Measurements from ENCODE around the gene NAB2.

The NAB2 gene

GRCh38 chr12:57094208-57095160, 5.6 kb downstream of the NAB2 start:
- no peak for DNase-seq (ENCODE audit: low read depth)

DNA sequence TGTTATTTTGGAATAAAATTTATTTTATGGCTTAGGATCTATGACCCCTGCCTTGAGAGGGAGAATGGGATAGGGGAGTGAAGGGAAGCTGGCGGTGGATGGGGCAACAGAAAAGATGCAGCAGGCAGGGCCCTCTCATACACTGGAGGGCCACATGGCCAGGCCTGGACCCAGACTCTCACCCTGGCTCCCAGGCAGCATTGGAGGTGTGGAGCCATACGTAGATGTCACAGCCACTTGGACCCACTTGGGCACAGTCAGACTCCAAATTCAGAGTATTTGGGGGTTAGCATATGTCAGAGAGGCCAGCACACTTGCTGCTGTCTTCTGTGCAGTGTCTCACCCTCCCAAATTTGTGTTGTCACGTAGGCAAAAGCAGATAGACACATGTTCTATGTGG, 6.5 kb downstream of the NAB2 start:
- no peak for DNase-seq (ENCODE audit: low read depth)

DNA sequence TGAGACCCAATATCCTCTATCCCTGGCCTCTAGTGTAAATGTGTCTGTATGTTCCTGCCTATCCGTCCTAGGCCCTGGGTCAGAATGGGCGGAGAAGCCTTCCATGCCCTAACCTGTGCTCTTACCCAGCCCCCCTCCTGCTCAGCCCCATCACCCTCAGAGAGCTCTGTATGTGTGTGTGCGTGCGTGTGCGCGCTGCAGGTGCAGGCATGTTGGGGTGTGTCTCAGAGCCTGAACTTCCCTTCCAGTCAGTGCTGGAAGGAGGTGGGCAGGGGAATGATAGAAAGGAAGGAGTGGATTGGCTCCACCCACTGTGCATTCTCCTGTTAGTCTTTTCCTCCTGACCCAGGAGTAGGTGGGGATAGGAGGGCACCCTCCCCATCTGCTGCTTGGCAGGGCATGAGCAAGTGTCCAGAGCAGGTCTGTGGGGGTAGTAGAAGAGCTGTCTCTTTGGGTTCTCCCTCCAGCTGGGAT, 7.2 kb downstream of the NAB2 start:
- no peak for DNase-seq (ENCODE audit: low read depth)

DNA sequence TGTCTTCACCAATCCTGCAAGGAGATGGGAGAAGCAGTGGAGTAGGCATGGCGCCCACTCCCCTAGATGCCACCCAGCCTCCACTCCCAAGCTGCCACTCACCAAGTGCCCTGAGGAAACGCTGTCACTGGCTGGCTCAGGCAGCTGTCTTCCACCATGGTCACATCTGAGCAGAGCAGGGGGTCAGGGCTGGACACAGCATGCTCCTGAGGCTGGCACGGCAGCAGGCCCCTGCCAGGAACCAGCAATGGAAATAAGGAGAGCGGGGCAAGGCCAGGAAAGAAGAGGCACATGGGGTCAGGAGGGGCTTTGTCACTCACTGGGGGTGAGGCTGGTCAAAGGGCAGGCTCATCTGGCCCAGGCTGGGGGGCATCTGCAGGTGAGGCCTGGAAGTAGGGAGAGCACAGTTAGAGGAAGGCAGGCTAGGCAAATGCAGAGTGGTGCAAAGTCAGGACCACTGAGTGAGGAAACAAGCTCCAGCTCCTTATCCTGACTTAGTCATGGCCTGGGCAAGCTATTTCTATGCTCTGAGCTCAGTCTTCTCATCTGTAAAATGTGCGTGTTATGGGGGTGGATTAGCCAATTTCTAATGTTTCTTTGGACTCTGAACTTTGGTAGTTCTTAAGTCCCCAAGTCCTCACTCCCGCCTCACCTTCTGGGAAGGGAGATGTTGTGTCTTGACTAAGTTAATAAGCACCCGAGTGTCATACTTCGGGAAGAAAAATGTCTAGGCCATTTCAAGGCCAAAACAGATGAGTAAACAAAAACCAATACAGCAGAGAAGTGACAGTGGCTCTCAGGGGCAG, 8.0 kb downstream of the NAB2 start:
- no peak for DNase-seq (ENCODE audit: low read depth)

DNA sequence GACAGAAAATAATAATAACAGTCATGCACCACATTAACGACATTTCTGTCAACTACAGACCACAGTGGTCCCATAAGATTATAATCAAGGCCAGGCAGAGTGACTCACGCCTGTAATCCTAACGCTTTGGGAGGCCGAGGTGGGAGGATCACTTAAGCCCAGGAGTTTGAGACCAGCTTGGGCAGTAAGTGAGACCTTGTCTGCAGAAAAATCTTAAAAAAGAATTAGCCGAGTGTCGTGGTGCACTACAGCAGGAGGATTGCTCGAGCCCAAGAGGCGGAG, 8.6 kb downstream of the NAB2 start:
- DNase-seq (ENCODE audit: low read depth), result no peak

DNA sequence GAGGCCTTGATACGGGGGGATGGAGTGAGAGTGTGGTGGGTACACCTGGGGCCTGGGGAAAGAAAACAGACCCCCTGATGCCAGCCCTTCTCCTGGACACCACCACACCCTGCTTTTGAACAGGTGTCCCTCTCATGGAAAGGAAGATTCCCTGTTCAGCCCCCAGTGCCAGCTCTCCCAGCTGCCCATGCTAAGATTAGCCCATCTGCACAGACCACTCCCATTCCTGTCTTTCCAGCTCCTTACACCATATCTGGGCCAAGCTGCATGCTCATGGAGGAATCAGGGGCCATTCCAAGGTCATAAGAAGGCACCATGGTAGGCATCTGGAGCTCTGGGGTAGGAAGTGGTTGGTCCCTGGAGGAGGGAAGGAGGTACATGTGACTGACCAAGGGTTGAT, 9.6 kb downstream of the NAB2 start:
- no peak for DNase-seq (ENCODE audit: low read depth)

DNA sequence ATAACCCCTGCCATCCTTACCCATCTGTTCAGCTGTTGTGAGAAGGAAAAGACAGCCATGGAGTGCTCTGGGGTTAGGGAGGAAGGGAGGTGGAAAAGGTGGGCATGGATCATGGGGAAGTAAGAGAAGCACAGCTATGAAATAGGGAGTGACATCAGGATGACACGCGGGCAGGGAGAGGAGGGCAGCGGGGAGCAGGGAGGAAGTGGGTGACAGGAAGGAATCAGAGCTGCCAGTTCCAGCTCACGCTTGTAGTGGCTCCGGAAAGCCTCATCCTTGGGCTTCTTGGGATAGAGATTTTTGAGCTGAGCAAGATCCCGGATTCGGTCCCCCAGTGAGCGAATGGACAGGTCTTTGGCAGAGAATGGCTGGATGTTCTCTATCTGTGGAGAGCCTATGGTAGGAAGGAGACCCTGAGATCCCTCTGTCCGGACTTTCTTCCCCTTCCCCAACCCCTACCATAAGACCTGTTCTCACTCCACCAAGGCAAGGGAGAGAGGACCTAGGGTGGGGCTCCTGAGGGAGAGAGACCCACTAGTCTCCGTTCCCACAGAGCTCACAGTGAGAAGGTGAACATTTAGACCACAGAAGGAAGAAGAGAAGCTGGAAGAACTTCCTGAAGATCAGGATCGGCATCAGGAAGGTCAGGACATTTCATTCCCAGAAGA, 10.3 kb downstream of the NAB2 start:
- DNase-seq (ENCODE audit: low read depth), result no peak

DNA sequence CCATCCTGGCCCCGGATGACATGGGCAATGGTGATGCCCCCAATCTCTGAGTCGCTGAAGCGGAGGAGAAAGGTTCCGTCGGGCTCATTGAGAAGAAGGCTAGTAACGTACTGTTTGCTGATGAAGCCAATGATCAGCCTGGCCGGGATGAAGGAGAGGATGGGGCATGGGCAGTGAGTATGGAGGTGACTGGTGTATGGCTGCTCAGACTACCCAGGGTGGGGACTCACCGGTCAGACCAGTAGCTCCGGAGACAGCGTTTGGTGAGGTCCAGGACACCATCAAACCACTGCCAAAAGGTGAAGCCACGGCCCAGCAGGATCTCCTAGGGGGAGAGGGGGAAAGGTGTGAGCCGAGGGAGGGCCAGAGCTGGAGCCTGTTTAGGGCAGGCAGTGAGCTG, 10.9 kb downstream of the NAB2 start:
- DNase-seq (ENCODE audit: low read depth), result no peak

GRCh38 chr12:57101892-57102695, 13.2 kb downstream of the NAB2 start:
- DNase-seq (ENCODE audit: low read depth), result no peak

DNA sequence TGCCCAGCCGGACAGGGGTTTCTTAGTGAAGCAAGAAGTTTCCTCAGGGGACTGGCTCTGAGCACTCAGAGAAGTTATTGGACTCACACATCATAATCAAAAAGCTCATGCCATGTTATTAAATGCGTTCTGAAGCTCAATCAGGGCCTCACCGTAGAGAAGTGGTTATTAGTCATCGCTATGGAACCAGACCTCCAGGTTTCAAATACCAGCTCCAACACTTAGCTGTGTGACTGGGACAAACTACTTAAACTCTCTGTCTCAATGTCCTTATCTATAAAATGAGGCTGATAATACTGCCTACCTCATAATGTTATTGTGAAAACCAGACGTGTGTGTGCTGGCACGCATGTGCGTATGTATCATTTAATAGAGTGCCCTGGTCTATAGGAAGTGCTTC, 14.9 kb downstream of the NAB2 start:
- no peak for DNase-seq (ENCODE audit: low read depth)

GRCh38 chr12:57104292-57104910, 15.5 kb downstream of the NAB2 start:
- DNase-seq (ENCODE audit: low read depth), result no peak

DNA sequence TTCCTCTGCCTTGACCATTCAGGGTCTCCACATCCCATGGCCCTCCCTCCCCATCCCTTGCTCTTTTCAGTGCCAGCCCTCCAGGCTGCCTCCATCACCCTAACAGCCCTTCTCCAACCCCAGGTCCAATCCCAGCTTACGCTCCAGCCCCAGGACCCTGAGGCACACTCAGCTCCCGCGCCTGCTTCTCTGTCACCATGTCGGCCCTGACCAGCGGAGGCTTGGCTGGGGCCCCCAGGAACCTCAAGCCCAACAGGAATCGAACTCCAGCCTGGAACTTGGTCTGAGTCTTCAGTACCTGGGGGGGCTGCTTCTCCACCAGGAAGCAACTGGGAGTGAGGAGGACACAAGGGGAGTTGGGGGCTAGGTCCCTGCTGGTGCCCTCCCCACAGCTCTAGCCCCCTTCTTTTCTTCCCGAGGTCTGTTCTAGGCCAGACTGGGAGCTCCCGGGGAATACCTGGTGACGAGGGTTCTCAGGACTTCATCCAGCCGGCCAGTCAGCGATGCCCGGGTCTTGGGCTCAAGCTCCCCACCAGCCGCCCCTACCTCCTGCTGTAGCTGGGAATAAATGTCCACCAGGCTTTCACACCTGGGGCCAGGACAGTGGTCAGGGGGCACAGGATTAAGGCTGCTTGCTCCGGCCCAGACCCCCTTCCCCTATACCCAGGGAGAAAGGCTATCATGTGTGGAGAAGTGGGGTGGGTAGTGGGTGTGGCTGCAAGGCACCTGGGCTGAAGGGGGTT, 16.3 kb downstream of the NAB2 start:
- DNase-seq (ENCODE audit: low read depth), result no peak

GRCh38 chr12:57106021-57106708, 17.3 kb downstream of the NAB2 start:
- no peak for DNase-seq (ENCODE audit: low read depth)

DNA sequence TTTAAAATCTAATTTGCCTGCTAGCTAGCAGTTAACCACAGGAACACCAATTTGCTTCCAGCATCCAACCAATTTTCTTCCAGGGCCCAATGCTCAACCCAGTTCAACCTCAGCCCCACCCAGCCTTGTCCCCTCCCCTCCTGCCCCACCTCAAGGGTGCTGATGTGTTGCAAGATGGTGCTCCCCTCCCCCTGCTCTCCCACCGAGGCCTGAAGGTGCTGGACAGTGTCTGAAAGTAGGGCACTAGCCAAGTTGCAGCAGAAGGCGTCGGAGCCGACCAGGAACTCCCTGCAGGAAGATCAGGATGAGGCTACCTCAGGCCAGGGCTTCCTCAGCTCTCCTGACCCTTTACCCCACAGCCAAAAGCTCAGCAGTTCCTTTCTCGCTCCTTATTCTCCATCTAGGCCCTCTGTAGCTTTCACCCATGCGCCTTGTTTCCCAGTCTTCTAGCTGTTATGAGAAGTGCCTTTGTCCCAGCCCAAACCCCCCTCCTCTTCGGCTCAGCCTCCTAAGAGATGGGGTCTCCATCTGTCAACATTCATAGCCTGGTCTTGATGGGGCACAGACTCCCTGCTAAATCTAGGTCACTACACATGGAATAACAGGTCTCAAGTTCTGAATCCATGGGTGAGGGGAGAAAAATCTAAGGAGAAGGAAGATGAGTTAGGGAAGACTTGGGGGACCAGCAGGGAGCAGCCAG, 18.7 kb downstream of the NAB2 start:
- DNase-seq (ENCODE audit: low read depth), result no peak

DNA sequence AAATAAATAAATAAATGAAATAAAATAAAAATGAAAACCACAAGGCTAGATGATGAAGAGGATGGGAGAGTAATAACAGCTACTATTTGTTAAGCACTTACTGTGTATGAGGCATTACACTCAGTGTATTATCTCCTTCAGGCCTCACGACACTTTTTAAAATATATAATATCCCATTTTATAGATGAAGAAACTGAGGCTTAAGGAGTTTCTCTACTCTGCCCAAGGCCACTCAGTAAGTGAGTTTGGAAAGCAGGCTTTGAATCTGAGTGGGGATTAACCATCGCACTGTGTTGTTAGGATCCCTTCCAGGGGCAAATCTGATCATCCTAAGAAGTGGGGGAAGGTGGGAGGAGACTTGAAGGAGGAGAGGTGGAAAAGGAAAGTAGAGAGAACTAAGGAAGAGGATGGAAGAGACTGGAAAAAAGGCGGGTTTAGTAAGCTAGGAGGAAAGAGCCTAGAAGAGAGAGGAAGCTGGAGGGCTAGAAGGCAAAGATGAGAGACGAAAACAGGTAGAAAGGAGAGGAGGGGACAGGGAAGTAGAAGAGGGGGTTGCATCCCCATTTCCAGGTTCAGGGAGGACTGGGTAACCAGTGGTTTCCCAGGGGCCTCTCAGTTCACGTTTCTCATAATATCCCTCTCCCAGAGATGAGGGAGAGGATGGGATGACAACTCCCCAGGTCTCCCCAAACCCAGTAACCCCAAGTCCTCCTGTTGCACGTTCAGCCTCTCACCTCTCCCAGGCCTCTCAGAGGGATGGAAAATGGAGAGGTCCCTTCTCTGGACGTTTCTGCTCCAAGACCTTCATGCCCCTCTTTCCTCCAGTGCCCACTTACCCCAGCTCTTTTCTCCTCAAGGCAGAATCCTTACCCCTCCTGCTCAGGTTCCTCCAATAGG, 20.5 kb downstream of the NAB2 start:
- DNase-seq (ENCODE audit: low read depth), result no peak

DNA sequence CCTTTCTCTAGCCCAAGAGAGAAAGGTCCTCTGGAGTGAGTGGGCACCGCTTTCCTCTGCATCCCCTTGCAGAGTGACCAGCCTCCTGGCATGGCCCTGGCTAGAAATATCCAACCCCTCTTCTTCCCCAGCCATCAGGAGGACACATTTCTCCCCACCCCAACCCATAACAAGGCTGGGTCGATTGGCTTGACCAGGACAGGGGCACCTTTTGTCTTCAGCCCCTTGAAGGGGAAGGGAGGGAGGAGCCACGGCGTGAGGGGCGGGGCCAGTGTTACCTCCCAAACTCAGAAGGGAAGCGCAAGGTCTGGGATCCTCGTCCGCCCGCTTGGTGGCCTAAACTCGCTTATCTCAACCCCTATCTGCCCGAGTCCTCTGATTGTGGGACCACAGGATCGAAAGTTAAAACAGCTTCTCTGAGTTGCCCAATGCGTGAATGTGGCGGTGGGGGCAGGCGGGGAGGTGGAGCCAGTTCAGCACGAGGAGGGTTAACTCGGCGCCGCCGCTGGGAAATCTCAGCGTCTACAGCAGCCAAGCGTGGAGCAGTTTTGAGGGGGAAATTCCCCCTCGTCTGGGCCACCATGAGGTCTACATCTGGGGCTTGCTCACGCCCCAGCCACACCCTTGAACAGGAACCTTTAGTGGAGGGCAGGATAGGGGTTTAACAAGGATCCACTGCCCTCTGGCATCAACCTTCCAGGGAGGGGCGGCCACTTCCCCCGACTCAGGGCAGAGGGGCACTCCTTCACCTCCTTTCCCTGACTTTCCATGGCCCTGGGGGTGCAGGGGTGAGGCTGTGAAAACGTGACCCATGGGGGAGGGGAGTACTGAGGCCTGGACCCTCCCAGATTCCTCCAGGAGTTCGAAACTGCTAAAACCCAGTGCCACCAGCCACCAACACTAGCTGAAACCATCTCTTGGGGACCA, 21.5 kb downstream of the NAB2 start:
- DNase-seq (ENCODE audit: low read depth), result peak; percentile 51

DNA sequence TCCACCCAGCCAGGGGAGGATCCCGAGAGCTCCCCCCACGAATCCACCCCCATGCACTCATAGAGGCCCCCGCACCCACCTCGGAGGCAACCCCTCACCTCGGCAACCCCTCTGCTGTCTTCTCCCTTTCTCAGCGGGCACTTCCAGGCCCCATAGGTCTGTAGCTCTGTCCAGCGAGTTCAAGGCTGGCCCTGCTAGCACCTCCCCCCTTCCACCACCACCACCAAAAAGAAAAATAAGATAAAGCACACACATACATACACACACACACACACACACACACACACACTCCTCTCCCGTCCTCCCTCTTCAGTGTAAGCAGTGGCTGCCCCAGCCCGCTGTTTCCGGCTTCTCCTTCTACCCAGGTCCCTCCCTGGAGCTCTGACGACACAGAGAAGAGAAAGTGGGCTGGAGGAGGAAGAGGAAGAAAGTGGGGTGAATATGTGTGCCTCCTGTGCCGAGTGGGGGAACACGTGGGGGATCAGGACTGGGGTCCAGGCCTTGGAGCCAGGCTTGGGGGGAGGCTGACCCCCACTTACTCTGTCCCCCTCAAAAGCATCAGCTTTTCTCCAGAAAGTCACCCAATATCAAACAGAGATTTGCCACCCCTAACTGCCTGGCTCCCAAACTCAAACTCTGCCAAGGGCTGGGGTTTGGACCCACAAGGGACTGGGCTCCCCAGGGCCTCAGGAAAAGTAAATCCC, 22.3 kb downstream of the NAB2 start, which contains the start of gene STAT6:
Gene STAT6 (minus strand): TSS at position 332 of the 704 bp plus-strand sequence. CDS start 3,084 bp downstream, outside the sequence.
- peak; percentile 64 for DNase-seq (ENCODE audit: low read depth)
